ENCODE data around the gene TMEM161B. TPM values are rescaled to one million over a fixed set of nuclear protein-coding genes. Genes with fewer than 3 reads are reported as not detected.
"Not testable (repeated sequence)": the region's sequence is repeated elsewhere in the genome, so short reads cannot be mapped to it uniquely, and the experiment has no call there.

The TMEM161B gene
- polyA plus RNA-seq, 1 donor from 2014 or later = 72.0 TPM

- Histone ChIP-seq H3K4me2 (ENCODE audit: low read length) (no peak overlapping the region), H3K79me2 (replicated peaks; ENCODE audit: insufficient read depth, low read length) (no peaks in the 10 kb centered on the region), H3K27ac (ENCODE audit: low read length) (no peak overlapping the region), H3F3A (ENCODE audit: insufficient read depth, low read length, poor library complexity, severe bottlenecking) (no peaks in the 10 kb centered on the region), H3K9ac (ENCODE audit: low read length) (no peak overlapping the region), H4K20me1 (ENCODE audit: insufficient read depth) (no peaks in the 10 kb centered on the region), H3K9me3 (ENCODE audit: low read length) (no peaks in the 10 kb centered on the region), H3K36me3 (ENCODE audit: insufficient read depth, low read length) (no peaks in the 10 kb centered on the region), H2AFZ (ENCODE audit: low read depth, low read length) (no peak overlapping the region), H3K9me2 (ENCODE audit: insufficient read depth, low read length) (no peaks in the 10 kb centered on the region), H3K27me3 (ENCODE audit: insufficient read depth, low read depth, low read length) (no peaks in the 10 kb centered on the region), H3K4me3 (ENCODE audit: low read length) (no peak overlapping the region)
- TF ChIP-seq REST (IDR thresholded peaks at IDR 0.05; ENCODE audit: borderline replicate concordance) = no peak
- TF ChIP-seq EP300 (conservative IDR thresholded peaks at IDR 0.05; ENCODE audit: poor library complexity, severe bottlenecking) = no peak
- no peak for TF ChIP-seq SMC3 (conservative IDR thresholded peaks at IDR 0.05; ENCODE audit: poor library complexity)
- TF ChIP-seq POLR2AphosphoS5 (IDR thresholded peaks at IDR 0.05) = no peak
- no peak for TF ChIP-seq EZH2 (IDR thresholded peaks at IDR 0.05; ENCODE audit: borderline replicate concordance, insufficient read depth, low read length, poor library complexity, severe bottlenecking)
These were observed 80.0 kb downstream of the TMEM161B start for GRCh38 chr5:88188458-88189132.

- no peaks in the 10 kb centered on the region for H3F3A ChIP-seq (ENCODE audit: insufficient read depth, low read length, poor library complexity, severe bottlenecking)
- no peaks in the 10 kb centered on the region for H4K20me1 ChIP-seq (ENCODE audit: insufficient read depth)
- no peaks in the 10 kb centered on the region for H3K36me3 ChIP-seq (ENCODE audit: insufficient read depth, low read length)
- H3K9me2 ChIP-seq (ENCODE audit: insufficient read depth, low read length) = no peaks in the 10 kb centered on the region
- TF ChIP-seq EP300 (conservative IDR thresholded peaks at IDR 0.05; ENCODE audit: poor library complexity, severe bottlenecking) = no peak
- TF ChIP-seq EZH2 (IDR thresholded peaks at IDR 0.05; ENCODE audit: borderline replicate concordance, insufficient read depth, low read length, poor library complexity, severe bottlenecking) = no peak
- no peak for TF ChIP-seq RAD21 (conservative IDR thresholded peaks at IDR 0.05)
- no peak for TF ChIP-seq TAF1 (IDR thresholded peaks at IDR 0.05; ENCODE audit: low read depth)
- TF ChIP-seq, protein P1, sequence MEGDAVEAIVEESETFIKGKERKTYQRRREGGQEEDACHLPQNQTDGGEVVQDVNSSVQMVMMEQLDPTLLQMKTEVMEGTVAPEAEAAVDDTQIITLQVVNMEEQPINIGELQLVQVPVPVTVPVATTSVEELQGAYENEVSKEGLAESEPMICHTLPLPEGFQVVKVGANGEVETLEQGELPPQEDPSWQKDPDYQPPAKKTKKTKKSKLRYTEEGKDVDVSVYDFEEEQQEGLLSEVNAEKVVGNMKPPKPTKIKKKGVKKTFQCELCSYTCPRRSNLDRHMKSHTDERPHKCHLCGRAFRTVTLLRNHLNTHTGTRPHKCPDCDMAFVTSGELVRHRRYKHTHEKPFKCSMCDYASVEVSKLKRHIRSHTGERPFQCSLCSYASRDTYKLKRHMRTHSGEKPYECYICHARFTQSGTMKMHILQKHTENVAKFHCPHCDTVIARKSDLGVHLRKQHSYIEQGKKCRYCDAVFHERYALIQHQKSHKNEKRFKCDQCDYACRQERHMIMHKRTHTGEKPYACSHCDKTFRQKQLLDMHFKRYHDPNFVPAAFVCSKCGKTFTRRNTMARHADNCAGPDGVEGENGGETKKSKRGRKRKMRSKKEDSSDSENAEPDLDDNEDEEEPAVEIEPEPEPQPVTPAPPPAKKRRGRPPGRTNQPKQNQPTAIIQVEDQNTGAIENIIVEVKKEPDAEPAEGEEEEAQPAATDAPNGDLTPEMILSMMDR (IDR thresholded peaks at IDR 0.05; ENCODE audit: poor library complexity, severe bottlenecking) = no peak
- TF ChIP-seq MXI1 (conservative IDR thresholded peaks at IDR 0.05; ENCODE audit: poor library complexity, severe bottlenecking) = no peak
- no peak for TF ChIP-seq SMC3 (conservative IDR thresholded peaks at IDR 0.05; ENCODE audit: poor library complexity)
- TF ChIP-seq POLR2AphosphoS5 (IDR thresholded peaks at IDR 0.05) = no peak
- no peak for TF ChIP-seq REST (IDR thresholded peaks at IDR 0.05; ENCODE audit: borderline replicate concordance)
- no peaks in the 10 kb centered on the region for H3K9me3 ChIP-seq (ENCODE audit: low read length)
- H3K4me2 ChIP-seq (ENCODE audit: low read length) = no peak overlapping the region
- no peak overlapping the region for H3K27ac ChIP-seq (ENCODE audit: low read length)
- no peaks in the 10 kb centered on the region for H3K79me2 ChIP-seq (replicated peaks; ENCODE audit: insufficient read depth, low read length)
- H2AFZ ChIP-seq (ENCODE audit: low read depth, low read length) = no peak overlapping the region
- H3K9ac ChIP-seq (ENCODE audit: low read length) = no peak overlapping the region
- no peaks in the 10 kb centered on the region for H3K27me3 ChIP-seq (ENCODE audit: insufficient read depth, low read depth, low read length)
- no peak overlapping the region for H3K4me3 ChIP-seq (ENCODE audit: low read length)
These were observed 85.4 kb downstream of the TMEM161B start for GRCh38 chr5:88183255-88183654.

GRCh38 chr5:88177486-88177885, 91.2 kb downstream of the TMEM161B start:
- not testable (repeated sequence) for H3K27me3 ChIP-seq (ENCODE audit: insufficient read depth, low read depth, low read length); H3K9me3 ChIP-seq (ENCODE audit: low read length); H3K36me3 ChIP-seq (ENCODE audit: insufficient read depth, low read length); H3K79me2 ChIP-seq (replicated peaks; ENCODE audit: insufficient read depth, low read length); H3K27ac ChIP-seq (ENCODE audit: low read length); H2AFZ ChIP-seq (ENCODE audit: low read depth, low read length); H3K4me3 ChIP-seq (ENCODE audit: low read length); H3K9me2 ChIP-seq (ENCODE audit: insufficient read depth, low read length); H3F3A ChIP-seq (ENCODE audit: insufficient read depth, low read length, poor library complexity, severe bottlenecking); H3K9ac ChIP-seq (ENCODE audit: low read length); H4K20me1 ChIP-seq (ENCODE audit: insufficient read depth); H3K4me2 ChIP-seq (ENCODE audit: low read length)

All from neural cell (in vitro differentiated cells).